SU-DHL-6 (cell line): ENCODE data around the gene NBPF14.
"Not testable (repeated sequence)": the region's sequence is repeated elsewhere in the genome, so short reads cannot be mapped to it uniquely, and the experiment has no call there.

ENCODE experiments used
- EZH2phosphoT487 ChIP-seq: fragments of 200-600 bp; sonication (generic), shearing (Covaris generic); conservative IDR thresholded peaks from 2 replicates; pipeline ENCODE4 v1.6.1; 2018; ENCODE audit warnings: mild to moderate bottlenecking, antibody characterized with exemption, low read length, moderate library complexity, mixed read lengths
- TF ChIP-seq, protein P1 (sequence below): fragments of 200-600 bp; sonication (generic); IDR thresholded peaks from one replicate; pipeline ENCODE4 v1.5.1; 2017; ENCODE audit warnings: antibody characterized with exemption, mild to moderate bottlenecking, low read length, moderate library complexity; ENCODE audit not compliant: insufficient read depth, poor library complexity, severe bottlenecking

DNA sequence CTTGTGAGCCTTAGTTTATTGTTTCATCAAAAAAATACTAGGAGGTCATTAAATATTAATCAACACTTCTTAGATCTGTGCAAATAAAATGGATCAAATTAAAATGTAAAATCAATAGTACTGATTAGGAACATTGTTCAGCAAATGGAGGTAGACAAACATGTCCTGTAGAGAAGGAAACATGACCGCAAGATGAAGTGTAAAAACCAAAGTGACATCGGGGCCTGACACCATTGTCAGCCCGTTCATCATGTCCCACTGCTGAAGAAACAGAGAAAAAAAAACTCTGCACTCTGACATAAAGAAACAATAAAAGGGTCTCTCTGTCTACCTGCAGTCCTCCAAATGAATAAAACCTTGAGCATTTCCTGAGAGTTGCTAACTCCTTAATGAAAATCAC lies 81.5 kb downstream of the NBPF14 start:
- TF ChIP-seq, protein P1, sequence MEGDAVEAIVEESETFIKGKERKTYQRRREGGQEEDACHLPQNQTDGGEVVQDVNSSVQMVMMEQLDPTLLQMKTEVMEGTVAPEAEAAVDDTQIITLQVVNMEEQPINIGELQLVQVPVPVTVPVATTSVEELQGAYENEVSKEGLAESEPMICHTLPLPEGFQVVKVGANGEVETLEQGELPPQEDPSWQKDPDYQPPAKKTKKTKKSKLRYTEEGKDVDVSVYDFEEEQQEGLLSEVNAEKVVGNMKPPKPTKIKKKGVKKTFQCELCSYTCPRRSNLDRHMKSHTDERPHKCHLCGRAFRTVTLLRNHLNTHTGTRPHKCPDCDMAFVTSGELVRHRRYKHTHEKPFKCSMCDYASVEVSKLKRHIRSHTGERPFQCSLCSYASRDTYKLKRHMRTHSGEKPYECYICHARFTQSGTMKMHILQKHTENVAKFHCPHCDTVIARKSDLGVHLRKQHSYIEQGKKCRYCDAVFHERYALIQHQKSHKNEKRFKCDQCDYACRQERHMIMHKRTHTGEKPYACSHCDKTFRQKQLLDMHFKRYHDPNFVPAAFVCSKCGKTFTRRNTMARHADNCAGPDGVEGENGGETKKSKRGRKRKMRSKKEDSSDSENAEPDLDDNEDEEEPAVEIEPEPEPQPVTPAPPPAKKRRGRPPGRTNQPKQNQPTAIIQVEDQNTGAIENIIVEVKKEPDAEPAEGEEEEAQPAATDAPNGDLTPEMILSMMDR, result not testable (repeated sequence)
- not testable (repeated sequence) for TF ChIP-seq EZH2phosphoT487
